ENCODE measurements around the gene SENP7.

GRCh38 chr3:101512396-101512645 lies 691 bp downstream of the SENP7 start:
- TF ChIP-seq, protein P1, sequence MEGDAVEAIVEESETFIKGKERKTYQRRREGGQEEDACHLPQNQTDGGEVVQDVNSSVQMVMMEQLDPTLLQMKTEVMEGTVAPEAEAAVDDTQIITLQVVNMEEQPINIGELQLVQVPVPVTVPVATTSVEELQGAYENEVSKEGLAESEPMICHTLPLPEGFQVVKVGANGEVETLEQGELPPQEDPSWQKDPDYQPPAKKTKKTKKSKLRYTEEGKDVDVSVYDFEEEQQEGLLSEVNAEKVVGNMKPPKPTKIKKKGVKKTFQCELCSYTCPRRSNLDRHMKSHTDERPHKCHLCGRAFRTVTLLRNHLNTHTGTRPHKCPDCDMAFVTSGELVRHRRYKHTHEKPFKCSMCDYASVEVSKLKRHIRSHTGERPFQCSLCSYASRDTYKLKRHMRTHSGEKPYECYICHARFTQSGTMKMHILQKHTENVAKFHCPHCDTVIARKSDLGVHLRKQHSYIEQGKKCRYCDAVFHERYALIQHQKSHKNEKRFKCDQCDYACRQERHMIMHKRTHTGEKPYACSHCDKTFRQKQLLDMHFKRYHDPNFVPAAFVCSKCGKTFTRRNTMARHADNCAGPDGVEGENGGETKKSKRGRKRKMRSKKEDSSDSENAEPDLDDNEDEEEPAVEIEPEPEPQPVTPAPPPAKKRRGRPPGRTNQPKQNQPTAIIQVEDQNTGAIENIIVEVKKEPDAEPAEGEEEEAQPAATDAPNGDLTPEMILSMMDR (IDR thresholded peaks at IDR 0.05): no peak
- no peak for TF ChIP-seq POLR2AphosphoS5 (IDR thresholded peaks at IDR 0.05)

Measured in breast epithelium (tissue), 3 donors.